Cardiac fibroblast (primary cell): ENCODE results near the gene MBTPS1.

ENCODE experiments used
- DNase-seq, 2 donors: peaks; one replicate each; pipeline versions ENCODE4 v3.0.0 to v3.0.0-alpha.2; 2010; ENCODE audit warnings: low read depth in 2 of 2
- H3K4me3 ChIP-seq, 2 donors: replicated peaks in 1 of 2; 1 replicate in 1 of 2; 2 replicates in 1 of 2; pipeline ENCODE4 v1.5.1; 2011; ENCODE audit warnings: low read depth in 2 of 2, low read length in 2 of 2, mild to moderate bottlenecking in 2 of 2, moderate library complexity in 1 of 2
- TF ChIP-seq, protein P1 (sequence below): IDR thresholded peaks from one replicate; pipeline ENCODE4 v1.5.1; 2011; ENCODE audit warnings: low read depth, mild to moderate bottlenecking, low read length, inconsistent platforms

Gene MBTPS1

GRCh38 chr16:84144209-84144858 lies 27.6 kb upstream of the MBTPS1 start:
- TF ChIP-seq, protein P1, sequence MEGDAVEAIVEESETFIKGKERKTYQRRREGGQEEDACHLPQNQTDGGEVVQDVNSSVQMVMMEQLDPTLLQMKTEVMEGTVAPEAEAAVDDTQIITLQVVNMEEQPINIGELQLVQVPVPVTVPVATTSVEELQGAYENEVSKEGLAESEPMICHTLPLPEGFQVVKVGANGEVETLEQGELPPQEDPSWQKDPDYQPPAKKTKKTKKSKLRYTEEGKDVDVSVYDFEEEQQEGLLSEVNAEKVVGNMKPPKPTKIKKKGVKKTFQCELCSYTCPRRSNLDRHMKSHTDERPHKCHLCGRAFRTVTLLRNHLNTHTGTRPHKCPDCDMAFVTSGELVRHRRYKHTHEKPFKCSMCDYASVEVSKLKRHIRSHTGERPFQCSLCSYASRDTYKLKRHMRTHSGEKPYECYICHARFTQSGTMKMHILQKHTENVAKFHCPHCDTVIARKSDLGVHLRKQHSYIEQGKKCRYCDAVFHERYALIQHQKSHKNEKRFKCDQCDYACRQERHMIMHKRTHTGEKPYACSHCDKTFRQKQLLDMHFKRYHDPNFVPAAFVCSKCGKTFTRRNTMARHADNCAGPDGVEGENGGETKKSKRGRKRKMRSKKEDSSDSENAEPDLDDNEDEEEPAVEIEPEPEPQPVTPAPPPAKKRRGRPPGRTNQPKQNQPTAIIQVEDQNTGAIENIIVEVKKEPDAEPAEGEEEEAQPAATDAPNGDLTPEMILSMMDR = peak; percentile 7
- peak overlapping the region; percentile 89 to 91 for H3K4me3 ChIP-seq
- DNase-seq = peak; percentile 18 to 20

- TF ChIP-seq, protein P1 = no peak
- DNase-seq = peak in 1 of 2 donors; percentile 11
- H3K4me3 ChIP-seq = peak overlapping the region; percentile 89 to 91
Measured at GRCh38 chr16:84143784-84144199, 27.1 kb upstream of the MBTPS1 start.

GRCh38 chr16:84143081-84143480 lies 26.3 kb upstream of the MBTPS1 start:
- no peak overlapping the region for H3K4me3 ChIP-seq
- no peak for DNase-seq
- TF ChIP-seq, protein P1 = no peak

GRCh38 chr16:84141143-84141670 lies 24.5 kb upstream of the MBTPS1 start:
- no peak overlapping the region for H3K4me3 ChIP-seq
- TF ChIP-seq, protein P1 = no peak
- no peak for DNase-seq

DNA sequence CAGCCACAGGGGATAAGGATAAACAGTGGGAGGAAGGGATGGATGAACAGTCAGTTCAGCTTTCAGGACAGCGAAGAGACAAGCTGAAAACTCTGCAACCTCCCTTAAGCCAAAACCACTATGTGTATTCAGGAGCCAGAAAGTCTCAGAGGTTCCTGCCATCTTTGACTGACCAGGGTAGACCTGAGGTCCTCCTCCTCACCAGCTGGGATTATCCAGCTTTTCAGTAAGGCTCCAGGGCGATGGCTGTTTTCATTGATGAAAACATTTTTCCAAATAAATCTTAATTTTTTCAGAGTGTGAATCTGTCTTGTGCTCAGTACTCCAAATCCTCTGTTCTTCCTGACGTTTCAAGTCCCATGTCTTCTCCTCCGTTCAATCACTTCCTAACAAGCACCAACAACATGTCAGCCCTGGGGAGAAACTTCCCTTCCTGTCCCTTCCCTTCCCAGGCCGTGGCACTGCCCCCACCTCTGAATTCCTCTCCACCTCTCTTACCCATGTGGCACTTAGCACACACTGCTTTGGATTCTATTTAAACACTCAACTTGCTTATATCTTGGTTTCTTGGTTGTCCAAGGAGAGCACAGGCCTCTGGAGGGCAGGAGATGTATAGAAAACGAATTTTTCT lies 23.0 kb upstream of the MBTPS1 start:
- DNase-seq = no peak
- H3K4me3 ChIP-seq = no peak overlapping the region
- TF ChIP-seq, protein P1 = no peak

GRCh38 chr16:84138824-84139627 lies 22.3 kb upstream of the MBTPS1 start:
- TF ChIP-seq, protein P1 = no peak
- DNase-seq = peak in 1 of 2 donors; percentile 32
- no peak overlapping the region for H3K4me3 ChIP-seq
